OCI-LY1 (cell line): ENCODE measurements around the gene MRPL45.

Source experiments
- EZH2 ChIP-seq: fragments of 200-600 bp; sonication (generic), shearing (Covaris generic); IDR thresholded peaks from 2 replicates; pipeline ENCODE4 v1.8.0; 2017; ENCODE audit warnings: borderline replicate concordance, mixed run types, mild to moderate bottlenecking, antibody characterized with exemption, low read length, moderate library complexity, mixed read lengths
- TF ChIP-seq, protein P1 (sequence below): fragments of 200-600 bp; sonication (generic), shearing (Covaris generic); IDR thresholded peaks from 2 replicates; pipeline ENCODE4 v1.5.1; 2017; ENCODE audit warnings: mild to moderate bottlenecking, antibody characterized with exemption, low read length, moderate library complexity, mixed read lengths

DNA sequence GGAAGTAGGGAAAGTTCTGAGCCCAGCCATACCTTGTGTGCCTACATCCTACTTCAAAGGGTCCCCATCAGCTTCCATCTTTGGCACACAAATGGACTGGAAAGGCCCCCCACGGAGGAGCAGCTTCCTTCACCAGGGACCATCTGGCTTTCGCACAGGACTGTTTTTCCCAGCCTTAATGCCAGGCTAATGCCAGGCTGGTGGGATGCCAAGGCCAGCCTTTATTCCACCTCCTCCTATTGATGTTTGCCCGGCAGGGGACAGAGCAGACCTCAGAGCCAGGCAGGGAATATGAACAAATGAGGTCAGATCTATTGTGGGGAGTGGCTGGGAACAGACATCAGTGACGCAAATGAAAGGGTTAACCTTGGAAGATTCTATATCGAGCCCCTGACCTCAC lies 41.1 kb downstream of the MRPL45 start:
- TF ChIP-seq, protein P1, sequence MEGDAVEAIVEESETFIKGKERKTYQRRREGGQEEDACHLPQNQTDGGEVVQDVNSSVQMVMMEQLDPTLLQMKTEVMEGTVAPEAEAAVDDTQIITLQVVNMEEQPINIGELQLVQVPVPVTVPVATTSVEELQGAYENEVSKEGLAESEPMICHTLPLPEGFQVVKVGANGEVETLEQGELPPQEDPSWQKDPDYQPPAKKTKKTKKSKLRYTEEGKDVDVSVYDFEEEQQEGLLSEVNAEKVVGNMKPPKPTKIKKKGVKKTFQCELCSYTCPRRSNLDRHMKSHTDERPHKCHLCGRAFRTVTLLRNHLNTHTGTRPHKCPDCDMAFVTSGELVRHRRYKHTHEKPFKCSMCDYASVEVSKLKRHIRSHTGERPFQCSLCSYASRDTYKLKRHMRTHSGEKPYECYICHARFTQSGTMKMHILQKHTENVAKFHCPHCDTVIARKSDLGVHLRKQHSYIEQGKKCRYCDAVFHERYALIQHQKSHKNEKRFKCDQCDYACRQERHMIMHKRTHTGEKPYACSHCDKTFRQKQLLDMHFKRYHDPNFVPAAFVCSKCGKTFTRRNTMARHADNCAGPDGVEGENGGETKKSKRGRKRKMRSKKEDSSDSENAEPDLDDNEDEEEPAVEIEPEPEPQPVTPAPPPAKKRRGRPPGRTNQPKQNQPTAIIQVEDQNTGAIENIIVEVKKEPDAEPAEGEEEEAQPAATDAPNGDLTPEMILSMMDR = no peak
- no peak for TF ChIP-seq EZH2
